AG08395 (cell line): Measurements from ENCODE around the gene PHACTR1.

Experiments used
- DNase-seq: peaks from one replicate; pipeline ENCODE4 v3.0.0; 2012; ENCODE audit warnings: mixed read lengths, low spot score

Gene PHACTR1

GRCh38 chr6:13191461-13191860, 474.9 kb downstream of the PHACTR1 start:
- DNase-seq: no peak

DNA sequence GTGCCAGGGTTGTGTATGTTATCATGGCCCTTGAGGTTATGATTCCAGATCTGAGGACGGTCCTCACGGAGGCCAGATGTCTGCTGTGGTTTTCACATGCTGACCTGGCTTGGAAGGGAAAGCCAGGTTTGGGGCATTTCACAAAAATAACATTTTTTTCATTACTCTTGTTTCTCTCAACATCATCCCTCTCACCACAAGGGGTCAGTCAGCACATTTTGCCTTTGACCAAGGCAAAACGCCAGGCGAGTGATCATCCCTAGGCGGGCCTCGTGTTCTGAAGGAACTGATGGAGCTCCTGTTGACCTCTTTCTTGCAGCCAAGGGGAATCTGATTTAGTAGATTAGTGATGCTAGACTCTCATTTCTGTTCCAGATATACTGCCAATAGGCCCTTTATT, 478.3 kb downstream of the PHACTR1 start:
- DNase-seq: peak; percentile 81

DNA sequence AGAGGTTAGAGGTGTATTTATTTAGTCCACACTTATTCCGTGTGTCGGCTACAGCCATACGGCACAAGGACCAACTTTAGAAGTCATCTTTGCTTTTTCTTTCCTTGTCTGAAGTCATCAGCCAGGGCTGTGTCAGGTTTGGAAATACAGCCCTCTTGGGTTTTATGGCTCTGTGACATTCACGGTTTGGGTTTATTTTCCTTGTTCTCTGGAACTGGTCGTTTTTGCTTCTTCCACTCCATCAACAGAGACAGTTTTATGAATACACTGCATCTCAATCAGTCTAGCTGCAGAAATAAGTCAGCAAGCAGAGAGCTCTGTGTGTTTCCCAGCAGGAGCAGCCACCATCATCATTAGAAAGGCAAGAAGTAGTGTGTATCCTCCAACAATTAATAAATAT, 479.2 kb downstream of the PHACTR1 start:
- no peak for DNase-seq

DNA sequence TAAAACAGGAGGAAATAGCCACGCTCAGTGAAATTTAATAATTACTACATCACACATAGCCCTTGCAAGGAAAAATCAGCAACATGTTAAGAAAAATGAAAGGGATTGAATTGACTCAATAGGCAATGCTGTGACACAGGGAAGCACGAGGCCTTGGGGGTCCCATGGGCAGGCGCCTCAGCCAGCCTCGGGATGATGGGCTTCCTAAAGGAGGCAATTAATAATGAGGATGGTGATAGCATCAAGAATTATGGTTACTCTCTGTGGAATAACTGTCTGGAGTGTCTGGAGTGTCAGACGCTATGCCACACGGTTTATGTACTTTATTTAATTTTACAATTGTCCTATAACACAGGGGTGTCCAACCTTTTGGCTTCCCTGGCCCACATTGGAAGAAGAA, 481.6 kb downstream of the PHACTR1 start:
- no peak for DNase-seq

DNA sequence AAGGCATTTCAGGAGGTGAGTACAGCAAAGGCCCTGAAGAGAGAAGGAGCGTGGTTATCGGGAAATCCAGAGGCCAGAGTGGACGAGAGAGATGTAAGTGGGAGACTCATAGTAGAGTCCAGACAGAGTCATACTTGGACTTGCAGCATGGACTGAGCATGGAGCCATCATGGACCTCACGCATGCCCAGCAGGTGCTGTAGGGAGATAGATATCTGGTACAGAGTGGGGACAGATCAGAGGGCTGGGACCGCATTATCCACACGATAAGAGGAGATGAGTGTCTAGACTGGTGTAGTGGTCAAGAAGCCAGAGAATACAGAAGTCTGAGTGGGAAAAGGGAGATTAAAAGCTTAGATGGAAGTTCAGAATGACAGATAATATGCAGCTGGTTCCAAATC, 484.8 kb downstream of the PHACTR1 start:
- no peak for DNase-seq

- no peak for DNase-seq
Measured at GRCh38 chr6:13203145-13203544, 486.6 kb downstream of the PHACTR1 start.

GRCh38 chr6:13205106-13205505, 488.5 kb downstream of the PHACTR1 start:
- no peak for DNase-seq

- DNase-seq: no peak
Measured at GRCh38 chr6:13212096-13212495, 495.5 kb downstream of the PHACTR1 start.

DNA sequence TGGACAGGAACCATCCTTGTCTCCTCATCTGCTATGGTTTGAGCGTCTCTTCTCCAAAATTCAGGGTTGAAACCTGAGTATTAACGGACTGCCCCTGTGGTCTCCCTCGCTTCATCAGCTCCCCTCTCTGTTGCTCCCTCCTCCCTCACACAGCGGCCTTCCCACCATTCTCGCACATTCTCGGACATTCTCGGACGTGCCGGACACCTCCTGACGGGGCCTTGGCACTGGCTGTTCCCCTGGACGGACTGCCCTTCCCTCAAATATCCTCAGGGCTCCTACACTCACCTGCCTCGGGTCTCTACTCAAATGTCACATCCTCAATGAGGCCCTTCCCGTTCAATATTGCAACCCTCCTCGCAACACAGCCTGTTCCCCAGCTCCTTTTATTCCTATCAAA, 496.0 kb downstream of the PHACTR1 start:
- no peak for DNase-seq

- no peak for DNase-seq
Measured at GRCh38 chr6:13215390-13215789, 498.8 kb downstream of the PHACTR1 start.

DNA sequence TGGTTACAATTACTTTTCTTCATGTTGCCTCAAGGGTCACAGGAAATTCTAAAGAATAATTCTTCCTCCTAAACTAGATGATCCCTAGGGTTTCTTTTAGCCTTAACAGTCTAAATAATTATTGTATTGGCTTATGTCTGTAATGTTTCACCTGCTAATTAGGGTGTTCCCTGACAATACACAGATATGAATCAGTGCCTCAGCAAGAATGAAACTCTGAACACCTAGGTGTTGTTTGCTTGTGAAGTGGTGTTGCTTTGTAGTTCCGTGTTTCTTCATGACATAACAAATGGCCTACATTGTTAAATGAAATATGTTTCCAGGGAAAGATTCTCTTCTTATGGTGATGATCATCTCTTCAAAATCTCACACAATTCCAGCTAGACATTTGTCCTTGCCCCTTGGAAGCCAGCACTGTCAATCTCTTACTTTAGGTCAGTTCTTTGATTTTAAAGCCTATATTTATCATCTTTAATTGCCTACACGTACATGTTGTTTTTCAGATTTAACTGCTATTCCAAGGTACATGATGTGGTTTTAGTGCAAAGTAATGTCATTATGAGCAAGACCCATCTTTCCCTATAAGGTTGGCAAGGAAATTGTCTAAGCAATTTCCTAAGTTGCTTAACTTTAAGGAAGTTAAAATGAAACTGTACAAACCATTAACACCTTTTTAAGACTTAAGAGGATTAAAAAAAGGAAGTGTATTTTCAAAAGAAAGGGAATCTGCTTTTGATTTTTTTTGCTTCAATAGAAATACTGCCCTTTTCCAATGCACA, 499.9 kb downstream of the PHACTR1 start:
- no peak for DNase-seq

DNA sequence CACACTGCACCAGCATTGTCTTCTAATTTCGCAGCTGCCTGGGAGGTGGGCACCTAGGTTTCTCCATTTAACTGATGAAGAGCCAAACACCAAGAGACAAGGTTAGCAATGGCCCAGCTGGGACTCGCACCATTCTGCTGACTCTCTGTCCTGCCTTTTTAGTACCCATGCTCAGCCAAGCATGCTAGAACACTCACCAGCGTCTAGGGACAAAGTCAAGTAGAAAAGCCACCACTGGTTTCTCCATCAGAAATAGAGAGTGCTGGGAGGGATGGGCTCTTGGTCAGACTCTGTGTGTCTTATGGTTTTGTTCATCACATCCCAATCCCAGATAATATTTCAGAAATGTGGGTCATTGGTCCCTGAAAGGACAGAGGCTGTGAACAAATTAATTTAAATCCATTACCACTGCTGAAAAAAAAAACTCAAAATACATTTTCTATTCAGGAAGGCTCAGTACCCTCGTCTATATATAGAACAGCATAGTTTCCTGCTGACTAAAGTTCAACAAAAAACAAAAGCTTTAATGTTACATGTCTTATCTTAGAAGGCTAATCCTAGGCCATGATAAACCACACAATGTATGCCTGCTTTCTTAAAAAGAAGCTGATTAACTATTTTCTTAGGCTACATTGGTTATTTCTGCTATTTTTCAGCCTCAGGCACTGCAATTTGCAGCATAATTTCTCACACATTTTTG, 500.8 kb downstream of the PHACTR1 start:
- peak; percentile 17 for DNase-seq

DNA sequence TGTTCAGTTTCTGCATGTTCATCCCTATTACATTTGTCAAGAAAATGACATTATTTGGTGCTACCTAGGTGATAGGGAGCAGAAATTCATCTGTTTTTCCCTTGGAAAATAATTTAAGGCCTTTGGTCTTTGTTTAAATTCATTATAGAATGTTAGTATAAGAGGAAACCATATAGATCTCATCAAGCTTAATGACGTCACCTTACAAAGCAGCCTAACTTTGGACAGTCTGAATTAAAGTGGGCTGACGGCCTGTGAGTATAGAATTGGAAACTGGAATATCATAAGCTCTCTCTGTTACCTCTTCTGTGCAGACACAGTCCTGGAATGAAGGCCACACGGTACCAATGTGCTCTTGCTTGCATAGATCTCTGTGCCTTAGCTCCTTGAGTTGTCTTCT, 503.7 kb downstream of the PHACTR1 start:
- DNase-seq: no peak

DNA sequence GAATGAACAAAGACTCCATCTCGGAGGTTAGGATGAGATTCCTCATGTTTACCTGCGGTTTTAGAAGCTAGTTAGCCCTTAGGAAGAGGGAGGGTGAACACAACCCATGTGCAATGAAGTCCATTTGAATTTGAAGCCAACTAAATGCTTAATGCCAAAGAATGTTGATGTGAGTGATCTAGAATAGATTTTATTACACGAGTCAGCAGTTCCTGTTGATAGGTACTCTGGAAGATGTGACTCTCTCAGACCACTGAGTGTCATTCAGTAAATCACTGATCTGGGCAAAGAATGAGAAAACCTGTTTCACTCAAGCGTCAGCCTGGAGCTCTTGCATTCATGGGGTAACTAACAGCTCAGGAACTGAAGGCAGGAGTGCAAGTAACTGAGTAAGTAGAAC, 505.5 kb downstream of the PHACTR1 start:
- no peak for DNase-seq

- no peak for DNase-seq
Measured at GRCh38 chr6:13226071-13226470, 509.5 kb downstream of the PHACTR1 start.

GRCh38 chr6:13228264-13229204, 512.0 kb downstream of the PHACTR1 start:
- no peak for DNase-seq

DNA sequence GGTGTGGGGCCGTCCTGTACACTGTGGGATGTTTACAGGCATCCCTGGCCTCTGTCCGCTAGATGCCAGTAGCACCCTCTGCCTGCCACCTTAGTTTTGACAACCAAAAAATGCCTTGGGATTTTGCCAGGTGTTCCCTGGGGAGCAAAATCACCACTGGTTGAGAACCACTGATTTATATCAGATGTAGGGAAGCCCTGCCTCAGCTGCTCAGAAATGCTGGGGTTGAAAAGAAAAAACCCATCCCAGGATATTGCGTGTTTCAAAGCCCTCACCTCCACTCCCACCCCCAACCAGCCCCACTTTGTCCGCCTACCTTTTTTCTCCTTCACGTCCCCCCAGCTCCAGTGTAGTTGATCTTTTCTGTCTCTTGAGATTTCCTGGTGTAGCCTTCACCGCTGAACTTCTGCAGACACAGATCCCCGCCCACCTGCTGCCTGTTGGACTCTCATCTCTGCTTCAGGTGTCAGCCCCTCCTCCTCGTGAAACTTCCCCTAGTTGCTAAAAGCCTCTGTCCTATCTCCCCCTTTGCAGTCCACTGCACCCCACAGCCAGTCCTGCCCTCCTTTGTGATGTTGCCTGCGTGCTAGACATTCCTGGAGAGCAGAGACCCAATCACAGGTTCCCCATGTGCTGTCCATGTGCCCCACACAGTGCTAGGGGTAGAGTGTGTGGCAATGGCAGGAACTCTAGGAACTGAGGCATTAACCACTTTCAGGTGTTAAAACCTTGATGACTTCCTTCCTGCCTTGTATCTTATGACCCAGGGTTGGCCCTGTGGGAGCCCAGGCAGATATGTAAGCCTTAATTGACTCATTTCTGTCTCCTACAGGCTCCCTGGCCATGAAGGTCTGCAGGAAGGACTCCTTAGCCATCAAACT, 512.9 kb downstream of the PHACTR1 start:
- no peak for DNase-seq

DNA sequence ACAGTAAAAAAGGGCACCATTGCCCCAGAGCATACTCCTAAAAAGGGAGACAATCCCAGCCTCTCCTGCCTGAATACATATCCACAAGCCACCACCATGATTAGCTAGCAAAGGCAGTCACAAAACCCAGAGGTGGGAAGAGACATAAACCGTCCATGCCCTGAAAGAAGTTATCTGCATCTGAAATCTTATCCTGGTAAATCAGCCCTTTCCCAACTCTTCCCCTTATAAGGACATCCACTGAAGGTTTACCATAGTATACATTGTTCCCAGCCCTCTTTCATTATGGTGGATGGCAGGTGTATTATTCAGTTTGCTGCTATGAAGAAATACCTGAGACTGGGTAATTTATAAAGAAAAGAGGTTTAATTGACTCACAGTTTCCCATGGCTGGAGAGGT, 516.5 kb downstream of the PHACTR1 start:
- DNase-seq: no peak

DNA sequence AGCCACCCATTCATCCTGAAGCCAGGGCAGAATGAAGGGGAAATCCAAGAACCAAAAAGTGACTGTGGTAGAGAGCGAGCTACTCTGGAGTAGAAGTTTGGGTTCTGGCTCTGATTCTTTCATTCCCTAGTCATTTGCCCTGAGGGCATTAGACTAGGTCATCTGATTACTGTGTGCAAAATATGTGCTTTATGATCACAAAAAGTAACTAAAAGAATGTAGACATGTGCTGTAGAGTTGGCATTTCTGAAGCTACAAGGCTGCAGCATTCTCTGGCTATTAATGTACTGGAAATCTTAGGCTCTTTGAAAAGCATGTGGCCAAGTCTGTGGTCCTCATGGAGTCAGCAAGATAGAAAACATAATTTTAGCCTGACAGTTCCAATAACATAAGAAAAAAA, 517.6 kb downstream of the PHACTR1 start:
- peak; percentile 65 for DNase-seq

DNA sequence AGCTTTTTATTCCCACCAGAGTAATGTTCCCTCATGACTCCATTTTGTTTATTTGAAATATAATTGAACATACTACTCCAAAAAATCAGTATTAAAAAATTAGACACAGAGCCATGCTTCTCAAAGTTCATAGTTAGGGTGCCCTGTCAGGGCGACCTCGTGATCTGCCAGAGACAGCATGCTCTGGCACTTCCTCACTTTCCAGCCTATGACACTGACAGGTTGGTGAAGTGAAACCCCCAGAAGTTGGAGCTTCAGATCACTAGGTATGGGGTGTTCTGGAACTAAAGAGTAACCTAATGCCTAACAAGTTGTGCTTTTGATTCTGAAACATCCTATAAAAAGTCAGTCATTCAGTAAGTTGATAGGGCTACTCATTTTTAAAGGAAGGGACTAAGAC, 518.8 kb downstream of the PHACTR1 start:
- no peak for DNase-seq

DNA sequence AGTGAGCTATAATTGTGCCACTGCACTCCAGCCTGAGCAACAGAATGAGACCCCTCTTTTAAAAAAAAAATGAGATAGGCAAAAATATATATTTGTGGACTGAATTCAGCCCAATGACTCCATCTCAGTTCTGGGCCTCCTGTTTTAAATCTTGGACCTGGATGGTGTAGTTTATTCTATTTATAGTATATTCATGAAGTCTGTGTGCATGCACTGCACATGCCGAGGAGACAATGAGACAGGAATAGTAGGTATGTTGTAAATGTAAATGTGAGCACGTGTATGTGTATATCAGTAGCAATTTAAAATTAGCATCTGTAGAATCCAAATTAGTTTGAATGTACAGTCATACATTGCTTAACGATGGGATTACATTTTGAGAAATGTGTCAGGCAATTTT, 520.8 kb downstream of the PHACTR1 start:
- no peak for DNase-seq

DNA sequence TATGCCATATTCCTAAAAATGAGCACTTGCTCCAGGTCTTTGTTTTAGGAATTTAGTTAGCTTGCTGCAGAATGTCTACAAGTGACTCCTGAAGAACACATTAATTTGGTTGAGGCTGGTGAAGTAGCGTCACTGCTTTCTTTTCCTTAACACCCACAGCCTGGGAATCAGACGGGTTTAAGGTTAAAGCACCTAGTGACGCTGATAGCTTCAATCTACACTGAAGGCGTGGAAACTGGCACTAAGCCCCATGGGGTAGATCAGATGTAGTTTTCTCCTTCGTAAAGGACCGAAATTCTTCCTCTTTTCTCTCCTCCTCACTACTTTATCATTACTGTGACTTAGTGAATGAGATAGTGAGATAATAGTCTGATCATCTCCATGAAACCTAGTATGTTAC, 521.5 kb downstream of the PHACTR1 start:
- DNase-seq: no peak
